ENCODE results near the gene IGFBP2. TPM values are rescaled to one million over a fixed set of nuclear protein-coding genes. Genes with fewer than 3 reads are reported as not detected.

The IGFBP2 gene
- total RNA-seq: 807 and 1,153 TPM in 2 replicates

GRCh38 chr2:216632952-216633615 is at the start of gene IGFBP2:
Gene IGFBP2, plus strand, starts transcription at chr2:216633420. Its CDS starts 104 bp downstream, at chr2:216633524.

GRCh38 chr2:216695401-216695821 is 62.2 kb downstream of the IGFBP2 start, which contains the start of gene IGFBP5:
Gene IGFBP5, minus strand, starts transcription at chr2:216695549. Its CDS starts 774 bp downstream, at chr2:216694775.

Other genes with a start within 250 kb of the IGFBP2 start
- 14.5 and 16.0 TPM in 2 replicates for gene SMARCAL1, start 220.9 kb upstream of the IGFBP2 start, total RNA-seq
- gene RPL37A, start 134.6 kb upstream of the IGFBP2 start, total RNA-seq: 3,491 and 3,651 TPM in 2 replicates
- gene IGFBP5, start 62.1 kb downstream of the IGFBP2 start, total RNA-seq: 139 and 270 TPM in 2 replicates
- gene TNP1, start 226.6 kb downstream of the IGFBP2 start, total RNA-seq: not detected in 2 replicates